Fibroblast of skin of left quadriceps (primary cell): ENCODE measurements around the gene ZAP70.

Experiments
- DNase-seq, 2 experiments: peaks; one replicate each; pipeline ENCODE4 v3.0.0-alpha.2; 2013; ENCODE audit warnings: low read depth in 2 of 2

ZAP70 gene

DNA sequence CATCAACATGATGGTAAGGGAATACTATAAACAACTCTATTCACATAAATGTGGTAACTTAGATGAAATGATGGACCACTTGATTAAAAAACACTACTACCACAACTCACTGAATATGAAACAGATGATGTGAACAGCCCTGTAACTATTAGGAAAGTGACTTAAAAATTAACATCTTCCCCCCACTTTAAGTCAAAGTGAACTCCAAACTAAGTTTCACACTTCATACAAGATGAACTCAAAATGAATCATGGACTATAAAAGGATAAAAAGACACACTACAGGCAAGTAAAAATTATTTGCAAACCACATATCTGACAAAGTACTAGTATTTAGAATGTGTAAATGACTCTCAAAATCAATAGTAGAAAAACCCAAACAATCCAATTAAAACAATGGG, 71.6 kb downstream of the ZAP70 start:
- no peak for DNase-seq

DNA sequence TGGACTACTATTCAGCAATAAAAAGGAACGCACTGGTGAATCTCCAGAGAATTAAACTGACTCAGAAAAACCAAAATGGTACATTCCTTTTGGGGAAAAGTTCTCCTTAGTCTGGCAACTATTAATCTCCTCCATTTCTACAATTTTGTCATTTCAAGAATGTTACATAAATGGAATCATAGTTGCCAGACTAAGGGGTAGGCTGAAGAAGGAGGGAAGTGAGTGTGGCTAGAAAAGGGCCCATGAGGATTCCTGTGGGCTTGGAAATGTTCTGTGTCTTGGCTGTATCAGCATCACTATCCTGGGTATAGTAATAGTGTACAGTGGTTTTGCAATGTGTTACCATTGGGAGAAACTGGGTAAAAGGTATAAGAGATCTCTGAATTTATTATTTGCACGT, 72.4 kb downstream of the ZAP70 start:
- DNase-seq, result no peak

DNA sequence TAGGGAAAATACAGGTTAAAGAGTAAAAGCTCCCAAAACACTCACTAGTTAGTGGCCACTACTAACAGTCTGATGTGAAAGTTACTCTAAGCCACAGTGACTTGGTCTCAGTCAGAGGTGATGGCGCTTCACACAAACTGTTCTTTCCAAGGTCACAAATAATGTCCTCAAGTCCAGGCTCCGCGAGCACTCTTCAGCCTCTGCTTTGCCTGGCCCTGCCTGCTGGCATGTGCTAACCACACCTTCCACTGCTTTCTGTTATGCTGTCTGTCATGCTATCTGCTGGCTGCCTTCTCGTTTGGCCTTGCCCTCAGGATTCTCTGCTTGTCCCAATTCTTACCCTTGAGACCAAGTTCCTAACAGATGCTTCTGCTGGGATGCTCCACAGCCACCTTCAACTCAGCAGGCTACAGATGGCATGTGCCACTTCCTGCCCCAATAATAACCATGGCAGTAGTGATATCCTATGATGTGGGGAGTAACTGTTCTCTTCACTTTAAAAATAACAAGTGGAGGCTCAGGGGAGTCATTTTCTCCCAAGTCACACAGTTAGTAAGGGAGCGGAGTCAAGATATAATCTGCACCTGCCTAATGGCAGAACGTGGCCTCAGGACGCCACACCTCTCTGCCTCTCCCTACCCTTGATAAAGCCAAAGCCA, 75.7 kb downstream of the ZAP70 start:
- DNase-seq, result no peak
